Nucleus accumbens (tissue), 56 donors: ENCODE measurements around the gene IL31.
"Not testable (repeated sequence)": the region's sequence is repeated elsewhere in the genome, so short reads cannot be mapped to it uniquely, and the experiment has no call there.

ENCODE experiments used
- DNase-seq, 56 donors: peaks; one replicate each; lab custom pipeline; 2025; lab: John Stamatoyannopoulos, UW

The IL31 gene

GRCh38 chr12:122174155-122174845, at the start of gene IL31:
Gene IL31 (minus strand): TSS chr12:122174221. CDS start chr12:122174172, 49 bp downstream.
- DNase-seq: no peak

DNA sequence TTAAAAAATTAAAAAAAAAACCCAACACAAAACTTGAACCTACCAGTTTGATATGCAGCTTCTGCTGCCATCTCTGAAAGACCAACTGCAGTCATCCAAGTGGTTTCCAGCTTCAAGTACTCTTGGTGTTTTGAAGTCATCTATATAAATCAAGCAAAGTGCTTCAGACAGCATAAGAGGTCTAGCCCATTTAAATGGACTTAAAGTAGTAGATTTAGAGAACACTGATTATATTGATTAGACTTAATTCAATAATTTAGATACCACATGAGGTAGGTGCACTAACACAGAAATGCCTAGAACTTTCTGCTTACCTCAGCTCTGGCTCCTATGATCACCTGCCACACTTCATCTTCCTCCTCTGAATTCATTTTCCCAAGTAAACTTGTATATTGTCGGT, 42.4 kb upstream of the IL31 start:
- no peak for DNase-seq

DNA sequence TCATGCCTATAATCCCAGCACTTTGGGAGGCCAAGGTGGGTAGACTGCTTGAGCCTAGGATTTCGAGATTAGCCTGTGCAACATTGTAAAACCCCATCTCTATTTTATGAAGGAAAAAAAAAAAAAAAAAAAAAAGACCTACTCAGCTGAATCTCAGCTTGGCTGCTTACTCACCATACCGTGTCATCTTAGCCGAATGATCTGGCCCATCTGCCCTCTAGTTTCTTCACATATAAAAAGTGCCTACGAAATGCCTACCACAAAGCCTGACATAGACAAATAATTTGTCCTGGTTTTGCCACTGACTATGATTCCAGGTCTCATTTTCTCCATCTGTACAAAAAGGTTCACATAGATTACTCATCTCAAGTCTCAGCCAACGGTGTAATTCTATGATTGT, 41.8 kb upstream of the IL31 start:
- DNase-seq: no peak

- no peak for DNase-seq
Observed at GRCh38 chr12:122208073-122208820, 34.2 kb upstream of the IL31 start.

- DNase-seq: no peak
Observed at GRCh38 chr12:122207391-122207790, 33.4 kb upstream of the IL31 start.

DNA sequence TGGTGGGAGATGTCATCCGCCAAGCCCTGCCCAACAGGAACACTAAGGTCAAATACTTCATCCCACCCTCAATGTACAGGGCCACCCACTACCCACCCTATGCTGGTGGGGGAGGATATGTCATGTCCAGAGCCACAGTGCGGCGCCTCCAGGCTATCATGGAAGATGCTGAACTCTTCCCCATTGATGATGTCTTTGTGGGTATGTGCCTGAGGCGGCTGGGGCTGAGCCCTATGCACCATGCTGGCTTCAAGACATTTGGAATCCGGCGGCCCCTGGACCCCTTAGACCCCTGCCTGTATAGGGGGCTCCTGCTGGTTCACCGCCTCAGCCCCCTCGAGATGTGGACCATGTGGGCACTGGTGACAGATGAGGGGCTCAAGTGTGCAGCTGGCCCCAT, 33.0 kb upstream of the IL31 start:
- no peak for DNase-seq

- no peak for DNase-seq
Observed at GRCh38 chr12:122206111-122206881, 32.3 kb upstream of the IL31 start.

- no peak for DNase-seq
Observed at GRCh38 chr12:122205053-122205925, 31.3 kb upstream of the IL31 start.

GRCh38 chr12:122204167-122205052, 30.4 kb upstream of the IL31 start:
- DNase-seq: no peak

- peak in 40 of 56 donors; percentile 13 to 82 (median 48) for DNase-seq
Observed at GRCh38 chr12:122203301-122204166, 29.5 kb upstream of the IL31 start, which contains the start of gene B3GNT4. Gene B3GNT4 (plus strand): TSS chr12:122203709. CDS start chr12:122204619, 910 bp downstream.

GRCh38 chr12:122202811-122203210, 28.8 kb upstream of the IL31 start:
- not testable (repeated sequence) for DNase-seq

- no peak for DNase-seq
Observed at GRCh38 chr12:122202017-122202416, 28.0 kb upstream of the IL31 start.

DNA sequence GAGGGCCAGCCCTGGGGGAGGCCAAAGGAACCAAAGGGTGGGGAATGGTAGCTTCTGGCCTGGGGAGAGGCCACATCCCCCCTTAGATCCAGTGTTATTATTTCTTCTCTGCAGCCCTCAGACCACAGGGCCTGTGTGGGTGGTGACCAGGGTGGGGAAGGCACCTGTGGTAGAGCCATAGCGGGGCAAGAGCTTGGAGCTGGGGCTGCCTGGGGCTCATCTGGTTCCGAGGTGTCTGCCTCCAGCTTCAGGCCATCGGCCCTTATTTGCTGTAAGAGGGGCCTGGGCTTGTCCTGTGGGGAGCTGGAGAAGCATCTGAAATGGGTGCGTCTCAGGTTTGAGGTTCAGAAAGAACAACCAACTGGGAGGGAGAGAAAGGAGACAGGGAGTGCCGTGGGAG, 27.4 kb upstream of the IL31 start:
- DNase-seq: no peak

DNA sequence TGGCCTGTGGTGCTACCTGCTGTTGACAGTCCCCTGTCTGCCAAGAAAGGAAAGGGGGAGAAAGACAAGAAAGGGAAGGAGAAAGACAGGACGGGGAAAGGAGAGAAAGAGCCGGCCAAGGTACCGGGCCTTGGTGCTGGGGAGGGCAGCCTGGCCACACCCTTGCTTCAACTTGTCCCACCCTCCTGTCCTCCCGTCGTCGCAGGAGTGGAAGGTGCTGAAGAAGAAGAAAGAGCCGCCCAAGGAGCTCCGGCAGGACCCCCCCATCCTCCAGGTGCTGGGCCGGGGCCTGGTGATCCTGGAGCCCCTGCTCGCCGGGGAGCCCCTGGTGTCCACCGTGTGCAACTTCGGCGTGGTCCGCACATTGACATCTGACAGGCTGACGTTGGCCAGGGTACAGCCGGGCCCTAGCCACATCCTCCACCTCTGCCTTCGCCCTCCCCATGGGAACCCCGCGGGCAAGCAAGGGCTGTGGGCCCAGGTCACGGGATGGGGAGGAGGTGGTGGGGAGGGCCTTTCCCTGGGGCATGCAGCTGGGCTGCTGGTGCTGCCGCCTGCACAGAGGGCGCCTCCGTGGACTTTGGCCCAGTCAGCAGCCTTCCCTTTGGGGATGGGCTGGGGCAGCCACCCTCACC, 26.6 kb upstream of the IL31 start:
- no peak for DNase-seq

DNA sequence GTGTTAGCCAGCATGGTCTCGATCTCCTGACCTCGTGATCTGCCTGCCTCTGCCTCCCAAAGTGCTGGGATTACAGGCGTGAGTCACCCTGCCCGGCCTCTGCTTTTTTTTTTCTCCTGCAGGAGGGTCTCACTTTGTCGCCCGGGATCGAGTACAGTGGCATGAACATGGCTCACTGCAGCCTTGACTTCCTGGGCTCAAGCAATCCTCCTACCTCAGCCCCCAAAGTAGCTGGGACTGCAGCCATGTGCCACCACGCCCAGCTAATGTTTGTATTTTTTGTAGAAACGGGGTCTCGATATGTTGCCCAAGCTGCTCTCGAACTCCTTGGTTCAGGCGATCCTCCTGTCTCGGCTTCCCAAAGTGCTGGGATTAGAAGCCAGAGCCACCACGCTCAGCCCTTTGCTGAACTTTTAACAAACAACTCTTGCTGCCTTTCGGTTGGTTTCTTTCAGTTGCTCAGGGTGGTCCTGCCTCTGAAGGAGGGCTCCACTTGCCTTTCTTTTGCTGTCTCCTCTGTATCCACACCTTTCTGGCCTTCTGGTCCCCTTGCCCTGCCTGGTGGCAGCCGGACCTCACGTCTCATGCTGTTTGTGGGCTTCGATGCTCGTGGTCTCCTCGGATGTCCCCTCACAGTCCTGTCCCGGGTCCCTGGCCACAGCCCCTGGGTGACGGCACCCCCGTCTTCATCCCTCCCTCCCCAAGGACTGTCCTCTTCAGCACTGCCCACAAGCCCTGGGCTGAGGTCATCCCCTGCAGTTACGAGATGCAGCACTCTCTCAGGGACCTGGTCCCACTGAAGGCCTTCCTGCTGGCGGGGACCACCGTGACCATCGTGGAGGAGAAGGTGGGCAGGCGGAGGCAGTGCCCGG, 25.7 kb upstream of the IL31 start:
- DNase-seq: no peak

- no peak for DNase-seq
Observed at GRCh38 chr12:122197612-122197966, 23.6 kb upstream of the IL31 start.

DNA sequence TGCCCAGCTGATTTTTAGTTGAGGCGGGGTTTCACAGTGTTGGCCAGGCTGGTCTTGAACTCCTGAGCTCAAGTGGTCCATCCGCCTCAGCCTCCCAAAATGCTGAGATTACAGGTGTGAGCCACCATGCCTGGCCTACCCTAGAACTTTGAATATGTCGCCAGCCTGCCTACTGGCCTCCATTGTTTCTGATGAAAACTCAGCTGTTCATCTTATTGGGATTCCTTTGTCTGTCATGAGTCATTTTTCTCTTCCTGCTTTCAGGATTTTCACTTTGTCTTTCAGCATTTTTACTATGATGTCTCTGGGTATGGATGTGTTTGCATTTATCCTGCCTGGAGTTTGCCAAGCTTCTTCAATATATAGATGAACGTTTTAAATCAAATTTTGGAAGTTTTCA, 21.4 kb upstream of the IL31 start:
- no peak for DNase-seq
